ENCODE measurements around the gene PIK3R2. TPM values are rescaled to one million over a fixed set of nuclear protein-coding genes. Genes with fewer than 3 reads are reported as not detected.
A peak's percentile ranks its signal among the peaks of the same experiment; 100 is the strongest.

PIK3R2 gene
- total and polyA plus RNA-seq, 2 of the 8 experiments (the other 6 are each of a cell fraction or from before 2014, with no cell fraction given), result 21.7 to 57.1 TPM

DNA sequence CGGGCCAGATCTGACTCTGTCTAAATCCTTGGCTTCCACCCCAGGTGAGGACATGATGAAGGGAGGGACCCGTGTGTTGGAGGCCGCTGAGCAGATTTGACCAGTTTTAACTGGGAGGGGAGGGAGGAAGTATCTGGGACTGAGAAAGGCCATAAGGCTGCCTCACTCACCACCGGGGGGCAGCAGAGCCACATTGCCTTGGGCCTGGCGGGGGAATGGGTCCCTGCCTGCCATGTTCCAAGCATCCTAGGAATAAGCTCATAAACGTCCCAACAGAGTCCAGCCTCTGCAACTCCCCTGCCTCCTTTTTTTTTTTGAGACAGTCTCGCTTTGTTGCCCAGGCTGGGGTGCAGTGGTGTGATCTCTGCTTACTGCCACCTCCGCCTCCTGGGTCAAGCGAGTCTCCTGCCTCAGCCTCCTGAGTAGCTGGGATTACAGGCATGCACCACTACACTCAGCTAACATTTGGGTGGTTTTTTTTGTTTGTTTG, 39.9 kb upstream of the PIK3R2 start:
- Histone ChIP-seq H2AK5ac (ENCODE audit: low read depth, low read length) (no peak overlapping the region), H3K23me2 (ENCODE audit: low read depth, low read length) (peaks cover 14% of the 10 kb centered on the region), H4K20me1 (replicated peaks in 1 of 2; ENCODE audit: control insufficient read depth in 1 of 2, insufficient read depth in 2 of 2, low read length in 2 of 2) (peaks cover 0 to 2% of the 10 kb centered on the region in 2 experiments), H4K91ac (replicated peaks; ENCODE audit: insufficient read length, low read length) (no peak overlapping the region), H3K4me2 (ENCODE audit: insufficient read depth in 1 of 2, low read depth in 2 of 2, low read length in 2 of 2) (no peak overlapping the region), H4K5ac (ENCODE audit: insufficient read length, low read depth, low read length) (no peak overlapping the region), H2BK5ac (ENCODE audit: low read depth, low read length) (no peak overlapping the region), H3K4ac (replicated peaks; ENCODE audit: insufficient read length, low read depth, low read length) (no peak overlapping the region), H3K27ac (ENCODE audit: low read depth, low read length) (peak overlapping the region; percentile 23; the same call in 1 of the 2 replicates), H2BK12ac (ENCODE audit: low read depth, low read length) (no peak overlapping the region), H2BK15ac (ENCODE audit: low read length) (no peak overlapping the region), H3K79me1 (ENCODE audit: low read depth, low read length) (no peaks in the 10 kb centered on the region), H4K8ac (ENCODE audit: extremely low read depth, insufficient read depth, low read length) (no peak overlapping the region), H2BK120ac (replicated peaks; ENCODE audit: low read depth, low read length) (no peak overlapping the region), H3K36me3 (ENCODE audit: control insufficient read depth in 2 of 4, insufficient read depth in 4 of 4, low read length in 3 of 4) (no peaks in the 10 kb centered on the region), H2AFZ (ENCODE audit: low read length) (peak overlapping the region; percentile 96; the same call in 1 of the 2 replicates), H3K4me3 (ENCODE audit: extremely low read depth in 1 of 4, insufficient read depth in 2 of 4, low read depth in 3 of 4, low read length in 4 of 4) (no peak overlapping the region), H3K9me3 (ENCODE audit: insufficient read depth in 2 of 2, low read depth in 1 of 2, low read length in 1 of 2) (no peaks in the 10 kb centered on the region), H2BK20ac (ENCODE audit: low read length) (no peak overlapping the region), H3K79me2 (ENCODE audit: control insufficient read depth in 1 of 2, insufficient read depth in 2 of 2, low read length in 2 of 2) (no peaks in the 10 kb centered on the region), H3K9ac (replicated peaks in 1 of 4; ENCODE audit: extremely low read depth in 1 of 4, low read depth in 3 of 4, low read length in 3 of 4) (no peak overlapping the region), H3K4me1 (replicated peaks in 1 of 4; ENCODE audit: control insufficient read depth in 3 of 4, insufficient read depth in 4 of 4, low read length in 3 of 4) (peaks cover 3 to 13% (median 8%) of the 10 kb centered on the region in 4 experiments; a peak in 6 of 7 replicates), H3K14ac (ENCODE audit: insufficient read length) (no peak overlapping the region), H3K56ac (replicated peaks; ENCODE audit: insufficient read length, low read depth, low read length) (no peak overlapping the region), H3K23ac (ENCODE audit: insufficient read length) (no peak overlapping the region), H3K18ac (ENCODE audit: extremely low read depth, low read length) (no peak overlapping the region), H3K27me3 (replicated peaks in 1 of 4; ENCODE audit: control insufficient read depth in 3 of 4, extremely low read depth in 1 of 4, insufficient read depth in 3 of 4, low read length in 3 of 4) (peaks cover 0 to 12% (median 9%) of the 10 kb centered on the region in 4 experiments; a peak in 5 of 7 replicates)
- WGBS, 2 experiments (ENCODE audit: extremely low coverage in 1 of 2, insufficient coverage in 1 of 2, insufficient read length in 1 of 2, insufficient replicate concordance in 2 of 2, low coverage in 1 of 2, low lambda C conversion rate in 2 of 2, missing lambda C conversion rate in 1 of 2), result 39% methylated on average over 9 of the region's 9 CpGs; no CpG with 5 or more reads in 1 of the 2 experiments
- DNase-seq (ENCODE audit: low read depth in 1 of 2, low spot score in 2 of 2) (peak in 1 of 2 experiments; percentile 97), FAIRE-seq (peak; percentile 98)
- CTCF ChIA-PET (ENCODE audit: partially characterized antibody), result interaction anchor here (0.6 to 5.1 kb wide), 44 partner anchors 9 to 960 kb away, joined by 3 to 29 read pairs (median 4); partner anchors contain the start of genes MPV17L2, PIK3R2 and RPL18A
- POLR2A ChIA-PET (ENCODE audit: partially characterized antibody), result interaction anchor here (0.7 to 1.5 kb wide), 4 partner anchors 48 to 93 kb away, joined by 3 to 5 read pairs (median 3); no protein-coding TSS in a partner anchor
- TF ChIP-seq SRF (IDR thresholded peaks at IDR 0.05; ENCODE audit: low read depth, low read length), result no peak
- TF ChIP-seq RAD21 (IDR thresholded peaks at IDR 0.05 in 1 of 2, conservative IDR thresholded peaks at IDR 0.05 in 1 of 2; ENCODE audit: low read depth in 2 of 2, low read length in 2 of 2), result peak; percentile 88 to 89
- TF ChIP-seq, protein P1, sequence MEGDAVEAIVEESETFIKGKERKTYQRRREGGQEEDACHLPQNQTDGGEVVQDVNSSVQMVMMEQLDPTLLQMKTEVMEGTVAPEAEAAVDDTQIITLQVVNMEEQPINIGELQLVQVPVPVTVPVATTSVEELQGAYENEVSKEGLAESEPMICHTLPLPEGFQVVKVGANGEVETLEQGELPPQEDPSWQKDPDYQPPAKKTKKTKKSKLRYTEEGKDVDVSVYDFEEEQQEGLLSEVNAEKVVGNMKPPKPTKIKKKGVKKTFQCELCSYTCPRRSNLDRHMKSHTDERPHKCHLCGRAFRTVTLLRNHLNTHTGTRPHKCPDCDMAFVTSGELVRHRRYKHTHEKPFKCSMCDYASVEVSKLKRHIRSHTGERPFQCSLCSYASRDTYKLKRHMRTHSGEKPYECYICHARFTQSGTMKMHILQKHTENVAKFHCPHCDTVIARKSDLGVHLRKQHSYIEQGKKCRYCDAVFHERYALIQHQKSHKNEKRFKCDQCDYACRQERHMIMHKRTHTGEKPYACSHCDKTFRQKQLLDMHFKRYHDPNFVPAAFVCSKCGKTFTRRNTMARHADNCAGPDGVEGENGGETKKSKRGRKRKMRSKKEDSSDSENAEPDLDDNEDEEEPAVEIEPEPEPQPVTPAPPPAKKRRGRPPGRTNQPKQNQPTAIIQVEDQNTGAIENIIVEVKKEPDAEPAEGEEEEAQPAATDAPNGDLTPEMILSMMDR (IDR thresholded peaks at IDR 0.05; ENCODE audit: control extremely low read depth in 1 of 3, insufficient read depth in 1 of 3, low read depth in 1 of 3, low read length in 3 of 3), result peak; percentile 90 to 97 (median 96)
- TF ChIP-seq YY1 (IDR thresholded peaks at IDR 0.05; ENCODE audit: low read depth, low read length), result peak; percentile 62; the same call in 1 of the 2 replicates
- TF ChIP-seq CHD2 (IDR thresholded peaks at IDR 0.05; ENCODE audit: low read length), result no peak
- no peak for TF ChIP-seq POLR2AphosphoS5 (IDR thresholded peaks at IDR 0.05; ENCODE audit: low read depth, low read length)
- TF ChIP-seq RXRA (IDR thresholded peaks at IDR 0.05; ENCODE audit: insufficient read depth, low read depth, low read length), result no peak
- no peak for TF ChIP-seq CBX8 (IDR thresholded peaks at IDR 0.05; ENCODE audit: borderline replicate concordance, low read depth, low read length)
- TF ChIP-seq, protein P2, sequence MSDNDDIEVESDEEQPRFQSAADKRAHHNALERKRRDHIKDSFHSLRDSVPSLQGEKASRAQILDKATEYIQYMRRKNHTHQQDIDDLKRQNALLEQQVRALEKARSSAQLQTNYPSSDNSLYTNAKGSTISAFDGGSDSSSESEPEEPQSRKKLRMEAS (IDR thresholded peaks at IDR 0.05), result peak; percentile 49; the same call in 1 of the 2 replicates
- no peak for TF ChIP-seq TEAD4 (IDR thresholded peaks at IDR 0.05; ENCODE audit: low read depth, low read length)
